ENCODE measurements around the gene MAP2K5.

Gene MAP2K5

GRCh38 chr15:67724691-67725375 lies 182.3 kb downstream of the MAP2K5 start:
- Histone ChIP-seq H3K9me3 (ENCODE audit: low read length) (no peaks in the 10 kb centered on the region), H3K4me2 (ENCODE audit: low read length) (no peak overlapping the region), H3K9ac (ENCODE audit: low read length) (no peak overlapping the region), H3F3A (ENCODE audit: insufficient read depth, low read length) (no peaks in the 10 kb centered on the region), H3K9me2 (ENCODE audit: low read depth, low read length) (no peaks in the 10 kb centered on the region), H3K27me3 (ENCODE audit: insufficient read depth, low read length) (no peaks in the 10 kb centered on the region), H3K36me3 (ENCODE audit: insufficient read depth, low read length) (peaks cover 2% of the 10 kb centered on the region; the same call in 1 of the 2 replicates), H2AFZ (ENCODE audit: low read length) (no peak overlapping the region), H3K79me2 (ENCODE audit: insufficient read depth, low read length) (no peaks in the 10 kb centered on the region), H3K27ac (ENCODE audit: low read depth, low read length, poor library complexity, severe bottlenecking) (no peak overlapping the region), H4K20me1 (ENCODE audit: insufficient read depth, low read length) (no peaks in the 10 kb centered on the region), H3K4me1 (ENCODE audit: insufficient read depth, low read length, severe bottlenecking) (peaks cover 11% of the 10 kb centered on the region), H3K4me3 (ENCODE audit: low read depth, low read length, poor library complexity, severe bottlenecking) (no peak overlapping the region)
- no peak for TF ChIP-seq EZH2 (IDR thresholded peaks at IDR 0.05; ENCODE audit: borderline replicate concordance, low read length)
- no peak for TF ChIP-seq CTCF (IDR thresholded peaks at IDR 0.05; ENCODE audit: low read length)

- H3K27ac ChIP-seq (ENCODE audit: low read depth, low read length, poor library complexity, severe bottlenecking): no peak overlapping the region
- no peak overlapping the region for H3K4me3 ChIP-seq (ENCODE audit: low read depth, low read length, poor library complexity, severe bottlenecking)
- no peaks in the 10 kb centered on the region for H3K4me1 ChIP-seq (ENCODE audit: insufficient read depth, low read length, severe bottlenecking)
- no peak overlapping the region for H3K9ac ChIP-seq (ENCODE audit: low read length)
- TF ChIP-seq CTCF (IDR thresholded peaks at IDR 0.05; ENCODE audit: low read length): no peak
- no peak for TF ChIP-seq EZH2 (IDR thresholded peaks at IDR 0.05; ENCODE audit: borderline replicate concordance, low read length)
- H3K79me2 ChIP-seq (ENCODE audit: insufficient read depth, low read length): no peaks in the 10 kb centered on the region
- H4K20me1 ChIP-seq (ENCODE audit: insufficient read depth, low read length): no peaks in the 10 kb centered on the region
- no peaks in the 10 kb centered on the region for H3F3A ChIP-seq (ENCODE audit: insufficient read depth, low read length)
- H3K27me3 ChIP-seq (ENCODE audit: insufficient read depth, low read length): no peaks in the 10 kb centered on the region
- H2AFZ ChIP-seq (ENCODE audit: low read length): no peak overlapping the region
- no peaks in the 10 kb centered on the region for H3K36me3 ChIP-seq (ENCODE audit: insufficient read depth, low read length)
- no peaks in the 10 kb centered on the region for H3K9me3 ChIP-seq (ENCODE audit: low read length)
- H3K4me2 ChIP-seq (ENCODE audit: low read length): no peak overlapping the region
- H3K9me2 ChIP-seq (ENCODE audit: low read depth, low read length): no peaks in the 10 kb centered on the region
These were observed 187.6 kb downstream of the MAP2K5 start for GRCh38 chr15:67730135-67730534.

GRCh38 chr15:67731112-67731721 lies 188.7 kb downstream of the MAP2K5 start:
- H2AFZ ChIP-seq (ENCODE audit: low read length): no peak overlapping the region
- no peak overlapping the region for H3K4me3 ChIP-seq (ENCODE audit: low read depth, low read length, poor library complexity, severe bottlenecking)
- peaks cover 5% of the 10 kb centered on the region for H3K4me1 ChIP-seq (ENCODE audit: insufficient read depth, low read length, severe bottlenecking)
- H3F3A ChIP-seq (ENCODE audit: insufficient read depth, low read length): no peaks in the 10 kb centered on the region
- H3K27me3 ChIP-seq (ENCODE audit: insufficient read depth, low read length): no peaks in the 10 kb centered on the region
- TF ChIP-seq CTCF (IDR thresholded peaks at IDR 0.05; ENCODE audit: low read length) (no peak), EZH2 (IDR thresholded peaks at IDR 0.05; ENCODE audit: borderline replicate concordance, low read length) (no peak)
- no peaks in the 10 kb centered on the region for H4K20me1 ChIP-seq (ENCODE audit: insufficient read depth, low read length)
- no peak overlapping the region for H3K9ac ChIP-seq (ENCODE audit: low read length)
- no peak overlapping the region for H3K27ac ChIP-seq (ENCODE audit: low read depth, low read length, poor library complexity, severe bottlenecking)
- no peaks in the 10 kb centered on the region for H3K9me3 ChIP-seq (ENCODE audit: low read length)
- no peaks in the 10 kb centered on the region for H3K79me2 ChIP-seq (ENCODE audit: insufficient read depth, low read length)
- no peak overlapping the region for H3K4me2 ChIP-seq (ENCODE audit: low read length)
- H3K9me2 ChIP-seq (ENCODE audit: low read depth, low read length): no peaks in the 10 kb centered on the region
- H3K36me3 ChIP-seq (ENCODE audit: insufficient read depth, low read length): no peaks in the 10 kb centered on the region

All from OCI-LY1 (cell line).